Osteocyte (in vitro differentiated cells): ENCODE data around the gene LRCH1. TPM values are rescaled to one million over a fixed set of nuclear protein-coding genes. Genes with fewer than 3 reads are reported as not detected.

Experiments
- DNase-seq: peaks from one replicate; pipeline ENCODE4 v3.0.0; 2021; ENCODE audit warnings: mixed read lengths; ENCODE audit not compliant: unreplicated experiment; ENCODE audit errors: extremely low spot score
- H3K27ac Mint-ChIP-seq: one replicate; pipeline ENCODE4 v1.8.0; 2021; ENCODE audit warnings: mild to moderate bottlenecking, mixed read lengths; ENCODE audit not compliant: unreplicated experiment
- H3K27me3 Mint-ChIP-seq: one replicate; pipeline ENCODE4 v1.8.0; 2021; ENCODE audit warnings: mixed read lengths; ENCODE audit not compliant: unreplicated experiment
- H3K36me3 Mint-ChIP-seq: one replicate; pipeline ENCODE4 v1.8.0; 2021; ENCODE audit warnings: mixed read lengths; ENCODE audit not compliant: unreplicated experiment
- H3K4me1 Mint-ChIP-seq: one replicate; pipeline ENCODE4 v1.8.0; 2021; ENCODE audit warnings: mixed read lengths; ENCODE audit not compliant: unreplicated experiment
- H3K4me3 Mint-ChIP-seq: one replicate; pipeline ENCODE4 v1.8.0; 2021; ENCODE audit warnings: mild to moderate bottlenecking, moderate library complexity, mixed read lengths; ENCODE audit not compliant: unreplicated experiment
- H3K9me3 Mint-ChIP-seq: one replicate; pipeline ENCODE4 v1.8.0; 2021; ENCODE audit warnings: mixed read lengths; ENCODE audit not compliant: unreplicated experiment
- CTCF ChIP-seq: fragments of 200-600 bp; sonication (generic); IDR thresholded peaks from 2 replicates; pipeline ENCODE4 v1.5.0; 2021; ENCODE audit warnings: antibody characterized with exemption, mild to moderate bottlenecking, moderate library complexity
- total RNA-seq: library from RNA; stranded (reverse); gene quantifications from 2 replicates; pipeline ENCODE4 v1.2.1, GENCODE V29; 2021

LRCH1 gene
- total RNA-seq, 1 donor from 2014 or later = 13.9 TPM

GRCh38 chr13:46578590-46578975, 25.6 kb downstream of the LRCH1 start:
- no peak overlapping the region for H3K4me3 Mint-ChIP-seq
- peaks cover 49% of the 10 kb centered on the region for H3K4me1 Mint-ChIP-seq

GRCh38 chr13:46580362-46580839, 27.4 kb downstream of the LRCH1 start:
- no peak for DNase-seq
- H3K4me1 Mint-ChIP-seq = peaks cover 58% of the 10 kb centered on the region
- peaks cover 2% of the 10 kb centered on the region for H3K36me3 Mint-ChIP-seq
- H3K27ac Mint-ChIP-seq = no peak overlapping the region
- H3K27me3 Mint-ChIP-seq = no peaks in the 10 kb centered on the region
- H3K4me3 Mint-ChIP-seq = no peak overlapping the region
- TF ChIP-seq CTCF = no peak
- no peaks in the 10 kb centered on the region for H3K9me3 Mint-ChIP-seq

More at GRCh38 chr13:46578590-46578975, 25.6 kb downstream of the LRCH1 start:
- no peak overlapping the region for H3K27ac Mint-ChIP-seq
- peaks cover 2% of the 10 kb centered on the region for H3K36me3 Mint-ChIP-seq
- no peaks in the 10 kb centered on the region for H3K27me3 Mint-ChIP-seq
- H3K9me3 Mint-ChIP-seq = no peaks in the 10 kb centered on the region
- DNase-seq = no peak
- TF ChIP-seq CTCF = no peak

- TF ChIP-seq CTCF = no peak
- Mint-ChIP-seq H3K27ac (no peak overlapping the region), H3K4me3 (no peak overlapping the region), H3K9me3 (no peaks in the 10 kb centered on the region), H3K4me1 (peaks cover 61% of the 10 kb centered on the region), H3K27me3 (no peaks in the 10 kb centered on the region), H3K36me3 (peaks cover 2% of the 10 kb centered on the region)
- DNase-seq = no peak
Measured at GRCh38 chr13:46582190-46582589, 29.2 kb downstream of the LRCH1 start.

GRCh38 chr13:46586751-46587514, 34.0 kb downstream of the LRCH1 start:
- no peak for DNase-seq
- no peaks in the 10 kb centered on the region for H3K27me3 Mint-ChIP-seq
- H3K27ac Mint-ChIP-seq = no peak overlapping the region
- no peaks in the 10 kb centered on the region for H3K36me3 Mint-ChIP-seq
- H3K9me3 Mint-ChIP-seq = no peaks in the 10 kb centered on the region
- H3K4me1 Mint-ChIP-seq = peaks cover 56% of the 10 kb centered on the region
- TF ChIP-seq CTCF = no peak
- H3K4me3 Mint-ChIP-seq = no peak overlapping the region

GRCh38 chr13:46587807-46588418, 34.9 kb downstream of the LRCH1 start:
- no peak for DNase-seq
- Mint-ChIP-seq H3K36me3 (no peaks in the 10 kb centered on the region), H3K4me1 (peaks cover 54% of the 10 kb centered on the region)

More at GRCh38 chr13:46587807-46588418, 34.9 kb downstream of the LRCH1 start:
- no peak for TF ChIP-seq CTCF
- Mint-ChIP-seq H3K27ac (peak overlapping the region; percentile 38), H3K9me3 (no peaks in the 10 kb centered on the region), H3K4me3 (no peak overlapping the region), H3K27me3 (no peaks in the 10 kb centered on the region)
